Tibial artery (tissue), 4 donors: Measurements from ENCODE around the gene CRHR1.

Experiments
- DNase-seq, 2 donors: peaks; one replicate each; pipeline ENCODE4 v3.0.0-alpha.2; 2019
- H3K27ac ChIP-seq, 2 donors: fragments of 200-600 bp; sonication (generic) in 1 of 2; 1 replicate in 1 of 2; 2 replicates in 1 of 2; pipeline ENCODE4 v1.5.1; 2018 to 2019; ENCODE audit warnings: mild to moderate bottlenecking in 1 of 2
- H3K27me3 ChIP-seq, 2 donors: fragments of 200-600 bp; sonication (generic) in 1 of 2; one replicate each; pipeline versions ENCODE4 v1.5.1 to v1.6.0; 2016 to 2019
- H3K36me3 ChIP-seq, 3 donors: fragments of 200-600 bp; sonication (generic) in 2 of 3; one replicate each; pipeline ENCODE4 v1.5.1; 2016 to 2019; ENCODE audit warnings: mild to moderate bottlenecking in 2 of 3
- H3K4me1 ChIP-seq, 4 donors: fragments of 200-600 bp; sonication (generic) in 2 of 4; 1 replicate in 3 of 4; 2 replicates in 1 of 4; pipeline ENCODE4 v1.5.1; 2016 to 2019
- H3K4me3 ChIP-seq, 2 donors: fragments of 200-600 bp; sonication (generic) in 1 of 2; 1 replicate in 1 of 2; 2 replicates in 1 of 2; pipeline ENCODE4 v1.5.1; 2018 to 2019; ENCODE audit warnings: mild to moderate bottlenecking in 2 of 2
- H3K9me3 ChIP-seq, 3 donors: fragments of 200-600 bp; sonication (generic) in 1 of 3; one replicate each; pipeline ENCODE4 v1.5.1; 2016 to 2019
- CTCF ChIP-seq, 2 experiments: fragments of 200-600 bp in 1 of 2; fragments of 450-650 bp in 1 of 2; IDR thresholded peaks; one replicate each; pipeline ENCODE4 v1.5.1; 2017 to 2019; ENCODE audit warnings: antibody characterized with exemption in 2 of 2, mild to moderate bottlenecking in 1 of 2, moderate library complexity in 1 of 2
- intact Hi-C: fragments of 100-400 bp; cut with DNase I; formaldehyde crosslinking; loops from one replicate; pipeline ENCODE4 v1.15.0; 2023; ENCODE audit warnings: low total_unique reads

Gene CRHR1

GRCh38 chr17:45771271-45771959 lies 12.7 kb upstream of the CRHR1 start:
- Histone ChIP-seq H3K4me3 (no peak overlapping the region), H3K9me3 (no peaks in the 10 kb centered on the region), H3K27ac (no peak overlapping the region), H3K4me1 (peaks cover 0 to 8% (median 7%) of the 10 kb centered on the region in 4 donors), H3K36me3 (no peaks in the 10 kb centered on the region), H3K27me3 (peaks cover 0 to 81% of the 10 kb centered on the region in 2 donors)
- intact Hi-C loops = no loop called here
- no peak for TF ChIP-seq CTCF (IDR thresholded peaks at IDR 0.05)
- peak in 1 of 2 donors; percentile 44 for DNase-seq

- H3K4me3 ChIP-seq = no peak overlapping the region
- no peaks in the 10 kb centered on the region for H3K9me3 ChIP-seq
- H3K27ac ChIP-seq = no peak overlapping the region
- no peaks in the 10 kb centered on the region for H3K36me3 ChIP-seq
- peaks cover 0 to 64% of the 10 kb centered on the region in 2 donors for H3K27me3 ChIP-seq
- intact Hi-C loops = no loop called here
- peaks cover 0 to 8% (median 7%) of the 10 kb centered on the region in 4 donors for H3K4me1 ChIP-seq
- DNase-seq = no peak
- no peak for TF ChIP-seq CTCF (IDR thresholded peaks at IDR 0.05)
Measured at GRCh38 chr17:45775148-45775547, 9.0 kb upstream of the CRHR1 start.

GRCh38 chr17:45775576-45776011 lies 8.5 kb upstream of the CRHR1 start:
- no peak overlapping the region for H3K27ac ChIP-seq
- no peaks in the 10 kb centered on the region for H3K36me3 ChIP-seq
- H3K27me3 ChIP-seq = peaks cover 0 to 66% of the 10 kb centered on the region in 2 donors
- H3K4me1 ChIP-seq = peaks cover 0 to 8% (median 7%) of the 10 kb centered on the region in 4 donors
- intact Hi-C loops = no loop called here
- H3K9me3 ChIP-seq = no peaks in the 10 kb centered on the region
- no peak overlapping the region for H3K4me3 ChIP-seq
- DNase-seq = no peak
- TF ChIP-seq CTCF (IDR thresholded peaks at IDR 0.05) = no peak

- no peaks in the 10 kb centered on the region for H3K9me3 ChIP-seq
- no peaks in the 10 kb centered on the region for H3K36me3 ChIP-seq
- TF ChIP-seq CTCF (IDR thresholded peaks at IDR 0.05) = no peak
- no peak for DNase-seq
- peaks cover 0 to 8% (median 7%) of the 10 kb centered on the region in 4 donors for H3K4me1 ChIP-seq
- intact Hi-C loops = no loop called here
- peaks cover 0 to 65% of the 10 kb centered on the region in 2 donors for H3K27me3 ChIP-seq
- H3K27ac ChIP-seq = no peak overlapping the region
- H3K4me3 ChIP-seq = no peak overlapping the region
Measured at GRCh38 chr17:45776896-45777295, 7.2 kb upstream of the CRHR1 start.

GRCh38 chr17:45777388-45777787 lies 6.7 kb upstream of the CRHR1 start:
- no peak overlapping the region for H3K27ac ChIP-seq
- intact Hi-C loops = no loop called here
- no peak for DNase-seq

More at GRCh38 chr17:45777388-45777787, 6.7 kb upstream of the CRHR1 start:
- H3K4me3 ChIP-seq = no peak overlapping the region
- no peaks in the 10 kb centered on the region for H3K9me3 ChIP-seq
- H3K36me3 ChIP-seq = no peaks in the 10 kb centered on the region
- peaks cover 0 to 8% (median 7%) of the 10 kb centered on the region in 4 donors for H3K4me1 ChIP-seq
- TF ChIP-seq CTCF (IDR thresholded peaks at IDR 0.05) = no peak
- peaks cover 0 to 69% of the 10 kb centered on the region in 2 donors for H3K27me3 ChIP-seq
